Activated CD8-positive, alpha-beta memory T cell treated with anti-CD3 and anti-CD28 coated beads, Interleukin-2, amount 50 U/mL, for 4 hours (primary cell): ENCODE measurements around the gene NDN.
"Not testable (repeated sequence)": the region's sequence is repeated elsewhere in the genome, so short reads cannot be mapped to it uniquely, and the experiment has no call there.

Experiments used
- DNase-seq: peaks from one replicate; pipeline ENCODE4 v3.0.0-alpha.2; 2020

Gene NDN, protein sequence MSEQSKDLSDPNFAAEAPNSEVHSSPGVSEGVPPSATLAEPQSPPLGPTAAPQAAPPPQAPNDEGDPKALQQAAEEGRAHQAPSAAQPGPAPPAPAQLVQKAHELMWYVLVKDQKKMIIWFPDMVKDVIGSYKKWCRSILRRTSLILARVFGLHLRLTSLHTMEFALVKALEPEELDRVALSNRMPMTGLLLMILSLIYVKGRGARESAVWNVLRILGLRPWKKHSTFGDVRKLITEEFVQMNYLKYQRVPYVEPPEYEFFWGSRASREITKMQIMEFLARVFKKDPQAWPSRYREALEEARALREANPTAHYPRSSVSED

DNA sequence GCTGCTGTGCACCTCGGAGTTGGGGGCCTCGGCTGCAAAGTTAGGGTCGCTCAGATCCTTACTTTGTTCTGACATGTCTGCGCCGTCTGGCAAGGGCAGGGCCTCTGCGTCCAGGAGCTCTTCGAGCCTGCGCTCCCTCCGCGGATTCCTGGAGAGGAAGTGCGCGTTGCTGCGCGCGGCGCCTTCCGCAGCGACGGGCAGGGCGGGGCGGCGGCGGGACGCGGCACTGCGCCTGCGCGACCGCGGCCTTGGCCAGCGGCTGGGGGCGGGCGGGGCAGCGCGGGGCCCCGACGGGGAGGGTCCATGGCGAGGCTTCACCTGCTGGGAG, at the start of gene NDN:
Gene NDN, minus strand, starts transcription at position 163 of the 328 bp plus-strand sequence. Its CDS starts 88 bp downstream, at position 75.
- DNase-seq, result no peak

DNA sequence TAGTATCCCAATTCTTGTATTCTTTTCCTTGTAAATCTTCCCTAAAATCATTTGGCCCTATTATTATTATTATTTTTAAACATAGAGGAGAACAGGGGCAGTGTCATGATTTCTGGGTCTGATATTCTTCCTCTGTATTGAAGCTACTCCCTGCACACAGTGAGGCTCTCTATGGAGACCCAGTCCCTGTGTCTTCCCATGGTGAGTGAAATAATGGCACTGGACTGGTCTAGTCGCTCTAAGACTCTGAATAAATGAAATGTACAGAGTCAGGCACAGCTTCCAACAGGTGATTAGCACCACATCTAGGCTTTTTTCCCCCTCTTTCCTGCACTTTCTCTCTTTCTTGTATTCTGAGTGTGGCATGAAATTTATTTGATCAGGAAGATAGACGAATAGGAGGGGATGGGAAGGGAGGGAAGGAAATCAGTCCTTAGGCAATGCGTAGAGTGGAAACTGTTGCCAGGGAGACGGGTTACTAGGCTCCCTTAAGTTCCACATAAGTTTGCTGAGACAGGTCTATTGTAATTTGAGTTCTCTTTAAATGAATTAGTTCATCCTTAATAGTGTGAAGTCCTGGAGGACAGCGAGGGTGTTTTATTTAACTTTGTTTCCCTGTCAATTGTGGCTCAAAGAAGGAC, 49.0 kb upstream of the NDN start:
- no peak for DNase-seq

DNA sequence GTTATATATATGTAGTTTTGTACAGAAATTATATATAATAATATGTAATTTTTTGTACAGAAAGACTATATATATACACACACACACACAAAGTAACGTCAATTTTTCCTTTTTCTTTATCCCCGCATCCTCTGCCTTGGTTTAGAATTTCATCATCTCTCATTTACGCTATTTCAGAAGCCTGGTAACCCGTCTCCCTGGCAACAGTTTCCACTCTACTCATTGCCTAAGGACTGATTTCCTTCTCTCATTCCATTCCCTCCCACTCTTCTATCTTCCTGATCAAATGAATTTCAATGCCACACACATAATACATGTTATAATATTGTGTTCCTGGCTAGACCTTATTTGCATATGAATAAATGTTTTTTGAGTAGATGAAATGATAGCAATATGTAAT, 47.8 kb upstream of the NDN start:
- no peak for DNase-seq

DNA sequence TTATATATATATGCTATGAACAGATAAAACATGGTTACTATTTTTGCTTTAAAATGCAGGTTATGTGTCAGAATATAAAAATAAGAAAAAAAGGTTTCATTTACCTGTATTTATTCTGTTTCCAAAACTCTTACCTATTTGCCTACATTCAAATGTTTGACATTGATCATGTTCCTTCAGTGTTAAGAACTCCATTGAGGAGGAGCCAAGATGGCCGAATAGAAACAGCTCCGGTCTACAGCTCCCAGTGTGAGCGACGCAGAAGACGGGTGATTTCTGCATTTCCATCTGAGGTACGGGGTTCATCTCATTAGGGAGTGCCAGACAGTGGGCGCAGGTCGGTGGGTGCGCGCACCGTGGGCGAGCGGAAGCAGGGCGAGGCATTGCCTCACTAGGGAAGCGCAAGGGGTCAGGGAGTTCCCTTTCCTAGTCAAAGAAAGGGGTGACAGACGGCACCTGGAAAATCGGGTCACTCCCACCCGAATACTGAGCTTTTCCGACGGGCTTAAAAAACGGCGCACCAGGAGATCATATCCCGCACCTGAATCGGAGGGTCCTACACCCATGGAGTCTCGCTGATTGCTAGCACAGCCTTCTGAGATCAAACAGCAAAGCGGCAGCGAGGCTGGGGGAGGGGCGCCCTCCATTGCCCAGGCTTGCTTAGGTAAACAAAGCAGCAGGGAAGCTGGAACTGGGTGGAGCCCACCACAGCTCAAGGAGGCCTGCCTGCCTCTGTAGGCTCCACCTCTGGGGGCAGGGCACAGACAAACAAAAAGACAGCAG, 27.0 kb upstream of the NDN start:
- DNase-seq, result not testable (repeated sequence)

DNA sequence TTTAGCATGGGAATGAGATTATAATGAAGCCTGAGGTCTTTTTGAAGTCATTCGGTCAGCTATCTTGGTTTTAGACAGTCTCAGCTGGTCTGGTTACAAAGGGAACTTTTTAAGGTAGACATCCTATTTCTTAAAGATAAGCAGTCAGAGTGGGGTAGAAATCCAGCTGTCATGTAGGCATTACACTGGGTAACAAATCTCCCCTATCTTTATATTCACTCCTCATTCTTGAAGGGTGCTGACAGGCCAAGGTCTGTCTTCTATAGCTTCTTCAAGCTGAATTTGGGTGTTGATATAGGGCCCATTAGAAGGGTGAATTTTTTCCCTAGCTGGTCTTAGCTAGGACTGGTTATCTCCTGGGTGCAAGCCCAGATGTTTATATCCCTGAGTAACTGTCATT, 21.2 kb upstream of the NDN start:
- DNase-seq, result no peak

DNA sequence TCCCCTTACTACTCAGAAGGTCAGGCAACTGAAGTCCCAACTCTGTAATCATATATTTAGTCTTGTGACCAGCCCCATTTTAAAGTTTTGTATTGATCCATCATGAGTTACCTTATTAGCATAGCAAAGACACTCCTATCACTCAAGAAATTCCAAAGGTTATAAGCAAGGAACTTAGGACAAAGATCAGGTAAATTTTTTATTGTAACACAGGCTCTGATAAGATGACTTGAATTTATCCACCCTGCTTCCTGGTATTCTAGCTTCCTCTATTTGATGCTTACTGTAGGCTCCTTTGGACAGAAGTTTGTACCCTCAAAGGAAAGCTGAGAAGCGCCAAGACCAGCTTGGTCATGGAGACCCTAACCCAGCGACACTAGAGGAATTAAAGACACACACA, 8.2 kb upstream of the NDN start:
- DNase-seq, result no peak

DNA sequence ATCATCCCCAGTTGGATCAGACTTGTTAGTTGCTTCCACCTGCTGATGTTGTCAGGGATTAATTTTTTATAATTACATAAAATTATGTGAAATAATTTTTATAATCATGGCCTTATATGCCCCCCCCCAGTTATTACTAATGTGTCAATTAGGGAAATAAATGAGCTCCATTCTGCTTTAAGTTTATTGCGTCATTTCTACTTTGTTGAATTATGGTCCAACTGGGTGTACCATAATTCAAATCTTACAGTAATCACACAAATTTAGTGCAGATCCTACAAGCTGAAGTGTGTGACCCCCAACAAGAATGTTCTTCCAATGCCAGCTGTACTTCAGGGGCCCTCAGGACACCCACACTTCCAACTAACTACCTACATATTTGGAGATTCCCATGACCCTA, 7.5 kb upstream of the NDN start:
- no peak for DNase-seq

DNA sequence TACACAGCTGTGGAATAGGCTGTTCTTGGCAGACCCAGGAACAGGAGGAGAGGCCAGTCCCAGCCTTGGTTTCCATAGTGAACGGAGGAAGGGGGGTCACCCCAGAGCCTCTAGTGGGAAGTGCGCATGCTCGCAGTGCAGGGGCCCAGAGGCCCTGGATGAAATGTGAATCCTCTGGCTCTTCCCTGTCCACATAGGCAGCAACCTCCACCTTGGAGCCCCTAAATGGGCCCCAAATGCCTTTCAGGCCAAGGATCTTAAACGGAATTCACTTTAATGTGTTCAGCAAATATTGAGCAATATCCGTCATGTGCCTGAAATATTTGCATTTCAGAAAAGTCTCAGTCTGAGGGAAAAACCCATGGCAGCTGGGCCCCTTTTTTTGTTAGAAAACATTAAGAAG, 3.3 kb upstream of the NDN start:
- DNase-seq, result no peak

DNA sequence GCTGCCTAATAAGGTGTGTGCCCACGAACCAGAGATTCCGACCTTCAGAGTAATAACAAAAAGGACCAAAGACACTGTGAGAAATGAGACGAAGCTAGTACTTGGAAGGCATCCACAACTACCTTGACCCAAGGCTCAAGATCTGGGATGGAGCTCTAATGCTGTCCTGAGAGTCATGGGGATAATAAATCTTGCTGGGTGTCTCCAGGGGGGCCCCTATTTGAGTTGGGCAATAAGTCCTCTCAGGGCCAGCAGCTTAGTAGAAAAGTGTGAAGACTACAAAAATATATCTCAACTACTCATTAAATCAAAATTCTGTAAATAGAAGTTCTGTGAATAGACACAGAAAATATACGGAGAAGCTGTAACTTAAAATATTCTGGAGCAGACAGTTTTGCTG, 2.9 kb upstream of the NDN start:
- no peak for DNase-seq

DNA sequence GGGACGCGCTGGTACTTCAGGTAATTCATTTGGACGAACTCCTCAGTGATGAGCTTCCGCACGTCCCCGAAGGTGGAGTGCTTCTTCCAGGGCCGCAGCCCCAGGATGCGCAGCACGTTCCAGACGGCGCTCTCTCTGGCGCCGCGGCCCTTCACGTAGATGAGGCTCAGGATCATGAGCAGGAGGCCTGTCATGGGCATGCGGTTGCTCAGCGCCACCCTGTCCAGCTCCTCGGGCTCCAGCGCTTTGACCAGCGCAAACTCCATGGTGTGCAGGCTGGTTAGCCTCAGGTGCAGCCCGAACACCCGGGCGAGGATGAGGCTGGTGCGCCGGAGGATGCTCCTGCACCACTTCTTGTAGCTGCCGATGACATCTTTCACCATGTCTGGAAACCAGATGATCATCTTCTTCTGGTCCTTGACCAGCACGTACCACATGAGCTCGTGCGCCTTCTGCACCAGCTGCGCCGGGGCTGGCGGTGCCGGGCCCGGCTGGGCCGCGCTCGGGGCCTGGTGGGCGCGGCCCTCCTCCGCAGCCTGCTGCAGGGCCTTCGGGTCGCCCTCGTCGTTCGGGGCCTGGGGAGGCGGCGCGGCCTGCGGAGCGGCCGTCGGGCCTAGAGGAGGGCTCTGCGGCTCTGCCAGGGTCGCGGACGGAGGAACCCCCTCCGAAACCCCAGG, 501 bp downstream of the NDN start:
- no peak for DNase-seq

DNA sequence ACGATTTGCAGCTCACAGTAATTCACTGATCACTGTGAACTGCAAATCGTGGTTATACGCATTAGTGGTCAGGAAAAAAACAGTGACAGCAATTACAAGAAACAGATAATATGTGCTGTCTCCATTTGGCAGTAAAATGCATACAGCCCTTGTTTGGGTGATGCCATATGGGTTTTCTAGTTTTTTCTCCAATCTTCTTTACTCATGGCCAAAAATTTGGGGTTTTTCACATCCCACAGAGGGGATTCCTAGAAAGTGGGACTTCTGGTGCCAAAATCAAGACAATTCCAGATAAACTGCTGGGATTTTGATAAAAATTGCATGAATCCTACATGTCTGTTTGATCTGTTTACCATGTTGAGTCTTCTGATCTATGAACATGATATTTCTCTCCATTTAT, 15.6 kb downstream of the NDN start:
- no peak for DNase-seq

DNA sequence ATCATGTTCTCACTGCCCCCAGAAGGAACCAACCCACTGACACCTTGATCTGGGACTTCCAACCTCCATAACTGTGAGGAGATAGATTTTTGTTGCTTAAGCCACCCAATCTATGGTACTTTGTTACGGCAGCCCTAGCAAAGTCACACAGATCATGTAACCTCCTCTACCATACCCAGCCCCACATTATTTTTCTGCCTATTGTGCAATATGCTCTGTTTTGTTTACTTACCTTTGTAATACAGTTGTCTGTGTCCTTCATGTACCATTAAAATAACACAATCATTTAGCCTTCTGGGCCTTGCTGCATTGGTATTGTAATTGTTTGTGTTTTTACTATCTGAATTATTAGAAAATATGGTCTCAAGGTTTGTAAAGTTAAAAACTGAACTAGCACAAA, 16.1 kb downstream of the NDN start:
- no peak for DNase-seq

DNA sequence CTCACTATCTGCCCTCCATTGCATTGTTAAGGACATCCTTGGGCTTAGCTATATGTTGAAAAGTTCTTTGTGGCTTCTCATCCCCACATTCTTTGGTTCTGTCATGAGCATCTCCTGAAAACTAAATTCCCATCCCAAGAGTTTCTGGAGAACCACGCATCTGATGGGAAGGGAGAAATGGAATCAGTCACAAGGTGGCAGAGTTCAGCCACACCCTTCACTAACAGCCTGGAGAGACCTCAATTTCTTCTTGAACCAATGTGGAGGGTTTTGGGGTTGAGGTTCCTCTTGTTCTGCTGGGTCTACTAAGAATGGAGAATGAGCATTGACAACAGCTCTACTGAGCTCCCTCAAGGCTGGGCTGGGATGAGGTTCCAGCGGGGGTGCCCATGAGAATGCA, 23.9 kb downstream of the NDN start:
- no peak for DNase-seq

DNA sequence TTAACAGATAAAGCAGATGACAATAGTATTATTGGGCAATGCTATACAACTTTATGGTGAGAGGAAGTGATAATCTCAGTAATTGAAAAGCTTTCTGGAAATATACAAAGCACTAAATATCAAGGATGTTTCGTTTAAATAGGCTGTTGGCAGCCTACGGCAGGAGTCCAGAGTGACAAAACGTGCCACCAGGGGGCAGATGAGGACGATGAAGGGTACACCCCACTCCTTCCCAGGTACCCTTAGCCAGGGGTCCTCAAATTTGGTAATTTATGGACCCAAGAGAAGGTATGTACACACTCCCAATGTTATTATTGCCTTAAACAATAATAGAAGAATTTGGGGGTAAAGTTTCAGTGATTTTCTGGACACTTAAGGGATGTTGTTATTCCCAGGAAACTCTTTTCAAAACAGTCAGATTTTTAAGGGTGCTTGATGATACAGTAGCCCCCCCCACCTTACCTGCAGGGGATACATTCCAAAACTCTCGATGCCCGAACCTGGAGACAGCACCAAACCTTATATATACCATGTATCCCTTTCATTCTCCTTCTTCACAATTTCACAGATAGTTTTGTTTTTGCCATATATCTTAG, 38.1 kb downstream of the NDN start:
- no peak for DNase-seq

DNA sequence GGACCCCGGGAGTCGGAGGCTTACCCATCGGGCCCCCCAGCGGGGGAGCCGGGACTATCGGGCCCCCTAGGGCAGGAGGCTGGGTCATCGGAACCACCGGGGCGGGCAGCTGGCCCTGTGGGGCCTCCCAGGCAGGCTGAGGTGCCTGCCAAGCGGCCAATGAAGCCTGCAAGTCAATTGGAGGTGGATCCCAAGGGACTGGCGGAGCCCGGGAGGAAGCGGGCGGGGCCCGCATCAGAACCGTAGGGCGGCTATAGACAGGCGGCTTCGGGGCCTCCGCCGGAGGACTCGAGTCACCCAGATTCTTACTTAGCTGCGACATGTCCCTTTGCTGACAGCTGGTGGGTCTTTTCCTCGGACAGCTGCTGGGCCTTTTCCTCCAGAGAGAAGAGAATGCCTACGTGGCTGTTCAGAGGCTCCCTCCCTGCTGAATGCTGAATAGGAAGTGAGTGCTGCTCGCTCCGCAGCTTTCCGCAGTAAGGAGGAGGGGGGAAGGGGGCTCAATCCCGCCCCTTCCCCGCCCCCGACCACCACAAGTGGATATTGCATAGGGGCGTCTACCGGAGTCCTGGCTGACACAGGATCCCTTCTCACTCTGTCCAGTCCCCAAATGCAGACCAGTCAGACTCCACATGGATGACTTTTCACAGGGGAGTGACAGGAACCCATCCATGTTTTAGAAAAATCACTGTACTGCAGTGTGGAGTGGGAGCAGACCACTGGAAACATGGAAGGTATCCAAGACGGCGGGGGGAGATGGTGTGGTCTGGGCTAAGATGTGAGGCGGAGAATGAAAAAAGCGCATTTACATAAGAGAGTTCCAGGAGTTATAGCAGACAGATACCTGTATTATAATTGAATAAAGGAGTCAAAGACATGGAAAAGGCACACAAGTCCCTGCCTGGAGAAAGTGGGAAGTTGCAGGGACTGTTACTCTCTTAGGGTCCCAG, 39.4 kb downstream of the NDN start, which contains the start of gene MAGEL2:
Gene MAGEL2, minus strand, starts transcription at position 447 of the 950 bp plus-strand sequence. Its CDS starts 125 bp downstream, at position 322.
- DNase-seq, result no peak

DNA sequence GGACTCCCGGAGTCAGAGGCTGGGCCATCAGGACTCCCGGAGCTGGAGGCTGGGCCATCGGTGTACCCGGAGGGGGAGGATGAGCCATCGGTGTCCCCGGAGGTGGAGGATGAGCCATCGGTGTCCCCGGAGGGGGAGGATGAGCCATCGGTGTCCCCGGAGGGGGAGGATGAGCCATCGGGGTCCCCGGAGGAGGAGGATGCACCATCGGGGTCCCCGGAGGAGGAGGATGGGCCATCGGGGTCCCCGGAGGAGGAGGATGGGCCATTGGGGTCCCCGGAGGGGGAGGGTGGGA, 40.2 kb downstream of the NDN start:
- no peak for DNase-seq

DNA sequence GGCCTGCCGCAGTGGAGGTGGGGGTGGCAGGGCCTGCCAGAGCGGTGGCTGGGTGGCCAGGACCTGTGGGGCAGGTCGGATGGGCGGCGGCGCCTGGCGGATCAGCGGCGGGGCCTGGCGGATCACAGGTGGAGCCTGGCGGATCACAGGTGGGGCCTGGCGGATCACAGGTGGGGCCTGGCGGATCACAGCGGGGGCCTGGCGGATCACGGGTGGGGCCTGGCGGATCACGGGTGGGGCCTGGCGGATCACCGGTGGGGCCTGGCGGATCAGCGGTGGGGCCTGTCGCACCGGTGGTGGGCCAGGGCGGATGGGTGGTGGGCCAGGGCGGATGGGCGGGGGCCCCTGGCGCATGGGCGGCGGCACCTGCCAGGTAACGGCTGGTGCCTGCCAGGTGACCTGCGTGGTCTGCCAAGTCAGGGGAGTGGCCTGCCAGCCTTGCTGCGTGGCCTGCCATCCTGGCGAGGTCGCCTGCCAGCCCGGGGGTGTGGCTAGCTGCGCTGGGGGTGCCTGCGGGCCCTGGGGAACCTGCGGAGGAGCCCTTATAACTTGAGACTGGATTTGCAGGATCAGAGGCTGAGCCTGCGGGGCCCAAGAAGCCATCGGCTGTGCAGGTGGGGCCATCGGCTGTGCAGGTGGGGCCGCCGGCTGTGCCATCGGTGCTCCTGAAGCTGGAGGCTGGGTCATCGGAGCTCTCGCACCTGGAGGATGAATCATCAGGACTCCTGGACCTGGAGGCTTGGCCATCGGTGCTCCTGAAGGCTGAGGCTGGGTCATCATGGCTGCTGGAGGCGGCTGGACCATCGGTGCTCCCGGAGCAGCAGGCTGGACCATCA, 40.7 kb downstream of the NDN start:
- no peak for DNase-seq

DNA sequence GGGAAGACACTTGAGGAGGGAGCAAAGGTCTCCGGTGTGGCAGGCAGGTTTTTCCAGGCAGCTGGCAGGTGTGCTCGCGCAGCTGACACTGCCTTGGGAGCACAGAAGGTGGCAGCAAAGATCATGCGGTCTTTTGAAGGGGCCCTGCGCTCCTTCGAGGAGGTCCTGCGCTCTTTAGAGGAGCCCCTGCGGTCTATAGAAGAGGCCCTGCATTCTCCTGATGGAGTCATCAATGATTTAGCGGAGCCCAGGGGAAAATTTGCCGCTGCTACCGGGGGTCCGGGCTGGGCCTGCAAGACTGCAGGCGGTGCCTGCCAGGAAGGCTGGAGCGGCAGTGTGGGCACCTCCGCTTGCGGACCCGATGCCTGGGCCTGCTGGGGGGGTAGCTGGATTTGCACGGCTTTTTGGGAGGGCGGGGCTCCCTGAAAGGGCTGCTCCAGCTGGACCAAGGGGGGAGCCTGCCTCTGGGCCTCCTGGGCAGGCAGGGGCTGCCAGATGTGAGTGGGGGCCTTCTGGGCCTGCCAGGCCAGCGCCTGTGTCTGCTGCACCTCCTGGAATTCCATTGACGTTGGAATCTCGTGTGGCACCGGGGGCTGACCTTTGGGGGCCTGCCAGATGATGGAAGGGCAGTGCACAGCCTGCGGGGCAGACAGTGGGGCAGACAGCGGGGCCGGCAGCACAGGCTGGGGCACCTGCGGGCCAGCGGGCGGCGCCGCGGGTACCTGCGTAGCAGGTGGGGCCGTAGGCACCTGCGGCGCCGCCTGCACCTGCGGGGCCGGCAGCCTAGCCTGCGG, 41.5 kb downstream of the NDN start:
- DNase-seq, result no peak

DNA sequence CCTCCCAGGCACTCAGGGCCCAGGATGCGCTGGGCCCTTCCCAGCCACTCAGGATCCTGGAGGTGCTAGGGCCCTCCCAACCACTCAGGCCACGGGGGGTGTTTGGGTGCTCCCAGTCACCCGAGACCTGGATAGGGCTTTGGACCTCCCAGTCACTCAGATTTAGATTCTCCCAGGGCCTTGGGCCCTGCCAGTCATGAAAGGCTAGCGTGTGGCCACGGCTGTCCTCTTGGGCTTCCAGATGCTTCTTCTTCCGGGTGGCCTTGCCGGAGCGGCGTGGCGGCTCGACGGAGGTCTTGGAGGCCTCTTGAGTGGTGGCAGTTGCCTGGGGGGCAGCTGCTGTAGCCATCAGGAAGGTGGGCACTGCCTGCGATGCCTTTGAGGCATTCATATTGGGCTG, 42.3 kb downstream of the NDN start:
- no peak for DNase-seq

DNA sequence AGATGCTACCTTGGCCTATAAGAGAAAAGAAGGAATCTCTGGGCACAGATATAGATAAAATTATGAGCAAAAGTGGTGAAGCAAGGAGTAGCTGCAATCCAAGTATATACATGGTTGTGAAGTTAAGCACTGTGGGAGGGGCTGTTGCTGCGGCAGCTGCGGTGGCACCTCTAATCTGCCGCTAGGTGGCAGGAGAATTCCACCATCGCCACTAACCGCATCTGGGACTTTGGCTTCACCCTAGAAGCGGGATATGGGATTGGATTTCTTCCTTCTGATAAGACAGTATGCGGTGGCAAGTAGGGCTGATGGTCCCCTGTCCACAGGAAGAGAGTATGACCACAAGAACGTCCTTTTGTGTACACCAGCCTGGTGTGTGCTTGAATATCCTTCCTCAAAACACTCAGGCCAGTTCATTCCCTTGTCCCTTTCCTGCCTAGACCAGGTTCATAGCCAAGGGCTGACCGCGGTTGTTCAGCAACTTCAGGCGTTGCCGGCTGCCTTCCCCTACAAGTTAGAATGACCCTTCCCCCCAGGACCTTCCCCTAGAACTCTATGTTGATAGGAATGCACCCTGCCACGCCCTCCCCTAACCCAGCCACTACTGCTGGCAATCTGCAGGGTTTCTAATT, 44.6 kb downstream of the NDN start:
- DNase-seq, result no peak
